ENCODE results near the gene KRTAP4-3. TPM values are rescaled to one million over a fixed set of nuclear protein-coding genes. Genes with fewer than 3 reads are reported as not detected.

The KRTAP4-3 gene
- total RNA-seq, 1 donor from 2014 or later: not detected

DNA sequence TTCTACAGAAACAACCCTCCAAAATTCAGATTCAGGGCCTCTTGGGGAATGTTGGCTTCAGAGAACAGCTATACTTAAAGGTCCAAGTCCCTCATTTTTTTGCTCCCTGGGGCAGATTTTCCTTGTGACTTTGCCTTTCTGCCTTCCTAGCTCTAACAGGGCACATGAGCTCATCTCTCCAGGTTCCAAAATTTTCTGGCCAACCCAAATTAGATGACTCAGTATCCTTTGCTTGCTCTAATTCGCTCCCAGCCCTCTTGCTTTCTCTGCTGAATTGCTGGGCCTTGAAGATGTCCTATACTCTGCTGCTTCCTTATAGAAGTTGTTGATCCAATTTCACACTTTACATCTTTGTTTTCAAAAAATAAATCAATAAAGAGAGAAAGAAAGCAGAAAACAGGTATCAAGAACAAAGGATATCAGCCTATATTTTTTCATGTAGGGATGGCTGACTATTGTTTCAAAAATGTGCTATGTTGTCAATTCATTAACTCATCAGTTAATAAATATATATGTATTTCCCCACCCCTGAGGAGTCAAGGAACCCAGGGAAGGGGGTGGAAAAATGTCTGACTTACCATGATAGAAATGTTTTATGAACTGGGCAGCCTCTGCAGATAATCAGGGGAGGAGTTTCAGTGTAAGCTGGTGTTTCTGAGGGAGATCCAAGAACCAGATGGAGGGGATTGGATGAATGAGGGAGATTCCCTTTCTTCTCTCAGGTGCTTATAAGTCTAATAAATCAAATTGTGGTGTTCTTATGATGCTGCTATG, 11.0 kb upstream of the KRTAP4-3 start:
- H3K27ac ChIP-seq (replicated peaks): no peak overlapping the region
- H3K27me3 ChIP-seq (ENCODE audit: low read depth): peaks cover 60% of the 10 kb centered on the region
- intact Hi-C loops (cut with micrococcal nuclease): no loop called here
- no peaks in the 10 kb centered on the region for H3K4me1 ChIP-seq
- H3K4me3 ChIP-seq: no peak overlapping the region
- DNase-seq: no peak
- H3K9me3 ChIP-seq (replicated peaks): no peaks in the 10 kb centered on the region
- TF ChIP-seq, protein P1, sequence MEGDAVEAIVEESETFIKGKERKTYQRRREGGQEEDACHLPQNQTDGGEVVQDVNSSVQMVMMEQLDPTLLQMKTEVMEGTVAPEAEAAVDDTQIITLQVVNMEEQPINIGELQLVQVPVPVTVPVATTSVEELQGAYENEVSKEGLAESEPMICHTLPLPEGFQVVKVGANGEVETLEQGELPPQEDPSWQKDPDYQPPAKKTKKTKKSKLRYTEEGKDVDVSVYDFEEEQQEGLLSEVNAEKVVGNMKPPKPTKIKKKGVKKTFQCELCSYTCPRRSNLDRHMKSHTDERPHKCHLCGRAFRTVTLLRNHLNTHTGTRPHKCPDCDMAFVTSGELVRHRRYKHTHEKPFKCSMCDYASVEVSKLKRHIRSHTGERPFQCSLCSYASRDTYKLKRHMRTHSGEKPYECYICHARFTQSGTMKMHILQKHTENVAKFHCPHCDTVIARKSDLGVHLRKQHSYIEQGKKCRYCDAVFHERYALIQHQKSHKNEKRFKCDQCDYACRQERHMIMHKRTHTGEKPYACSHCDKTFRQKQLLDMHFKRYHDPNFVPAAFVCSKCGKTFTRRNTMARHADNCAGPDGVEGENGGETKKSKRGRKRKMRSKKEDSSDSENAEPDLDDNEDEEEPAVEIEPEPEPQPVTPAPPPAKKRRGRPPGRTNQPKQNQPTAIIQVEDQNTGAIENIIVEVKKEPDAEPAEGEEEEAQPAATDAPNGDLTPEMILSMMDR (IDR thresholded peaks at IDR 0.05; ENCODE audit: borderline replicate concordance): no peak
- H3K36me3 ChIP-seq: no peaks in the 10 kb centered on the region

DNA sequence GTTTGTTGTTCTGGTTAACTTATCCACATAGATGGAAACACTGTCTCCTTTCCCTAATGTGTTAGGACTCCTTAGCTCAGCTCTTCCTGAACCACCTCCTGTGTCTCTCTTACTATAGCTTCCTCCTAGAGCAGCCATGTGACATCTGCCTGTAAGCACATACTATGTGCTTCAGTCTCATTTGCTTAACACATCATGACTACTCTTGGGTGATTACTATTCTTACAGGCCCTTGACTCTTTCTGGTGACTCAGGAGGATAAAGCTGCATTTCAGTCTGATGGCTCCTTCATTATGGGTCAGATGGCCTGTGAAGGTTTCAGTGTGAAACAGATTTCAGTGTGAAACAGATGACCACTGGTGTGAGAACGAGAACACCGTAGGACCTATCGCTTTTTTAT, 10.3 kb upstream of the KRTAP4-3 start:
- Histone ChIP-seq H3K9me3 (replicated peaks) (no peaks in the 10 kb centered on the region), H3K27me3 (ENCODE audit: low read depth) (peaks cover 63% of the 10 kb centered on the region), H3K4me1 (no peaks in the 10 kb centered on the region), H3K36me3 (no peaks in the 10 kb centered on the region), H3K4me3 (no peak overlapping the region), H3K27ac (replicated peaks) (no peak overlapping the region)
- intact Hi-C loops (cut with micrococcal nuclease): no loop called here
- DNase-seq: no peak
- TF ChIP-seq, protein P1 (IDR thresholded peaks at IDR 0.05; ENCODE audit: borderline replicate concordance): no peak

DNA sequence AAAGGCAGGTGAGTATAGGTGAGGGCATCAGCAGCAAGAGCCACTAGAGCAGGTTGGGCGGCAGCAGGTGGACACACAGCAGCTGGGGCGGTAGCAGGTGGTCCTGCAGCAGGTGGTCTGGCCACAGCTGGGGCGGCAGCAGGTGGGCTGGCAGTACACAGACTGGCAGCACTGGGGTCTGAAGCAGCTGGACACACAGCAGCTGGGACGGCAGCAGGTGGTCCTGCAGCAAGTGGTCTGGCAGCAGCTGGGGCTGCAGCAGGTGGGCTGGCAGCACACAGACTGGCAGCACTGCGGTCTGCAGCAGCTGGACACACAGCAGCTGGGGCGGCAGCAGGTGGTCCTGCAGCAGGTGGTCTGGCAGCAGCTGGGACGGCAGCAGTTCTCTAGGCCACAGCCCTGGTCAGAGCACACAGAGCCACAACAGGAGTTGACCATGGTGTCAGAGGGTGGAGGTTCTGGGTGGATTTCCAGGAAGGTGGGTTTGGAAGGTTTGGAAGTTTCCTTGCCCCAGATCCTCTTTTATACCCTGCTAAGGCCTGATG, 9.8 kb upstream of the KRTAP4-3 start, which contains the start of gene KRTAP4-2:
KRTAP4-2 (minus strand) TSS at position 495 of the 545 bp plus-strand sequence; CDS start at position 438, 57 bp downstream.
- H3K4me3 ChIP-seq: no peak within 1 kb of the TSS
- H3K27me3 ChIP-seq (ENCODE audit: low read depth): peaks cover 59% of the 10 kb centered on the region
- no peaks in the 10 kb centered on the region for H3K36me3 ChIP-seq
- TF ChIP-seq, protein P1 (IDR thresholded peaks at IDR 0.05; ENCODE audit: borderline replicate concordance): no peak
- H3K9me3 ChIP-seq (replicated peaks): no peaks in the 10 kb centered on the region
- intact Hi-C loops (cut with micrococcal nuclease): no loop called here
- DNase-seq: no peak
- no peak within 1 kb of the TSS for H3K27ac ChIP-seq (replicated peaks)
- H3K4me1 ChIP-seq: no peaks in the 10 kb centered on the region

DNA sequence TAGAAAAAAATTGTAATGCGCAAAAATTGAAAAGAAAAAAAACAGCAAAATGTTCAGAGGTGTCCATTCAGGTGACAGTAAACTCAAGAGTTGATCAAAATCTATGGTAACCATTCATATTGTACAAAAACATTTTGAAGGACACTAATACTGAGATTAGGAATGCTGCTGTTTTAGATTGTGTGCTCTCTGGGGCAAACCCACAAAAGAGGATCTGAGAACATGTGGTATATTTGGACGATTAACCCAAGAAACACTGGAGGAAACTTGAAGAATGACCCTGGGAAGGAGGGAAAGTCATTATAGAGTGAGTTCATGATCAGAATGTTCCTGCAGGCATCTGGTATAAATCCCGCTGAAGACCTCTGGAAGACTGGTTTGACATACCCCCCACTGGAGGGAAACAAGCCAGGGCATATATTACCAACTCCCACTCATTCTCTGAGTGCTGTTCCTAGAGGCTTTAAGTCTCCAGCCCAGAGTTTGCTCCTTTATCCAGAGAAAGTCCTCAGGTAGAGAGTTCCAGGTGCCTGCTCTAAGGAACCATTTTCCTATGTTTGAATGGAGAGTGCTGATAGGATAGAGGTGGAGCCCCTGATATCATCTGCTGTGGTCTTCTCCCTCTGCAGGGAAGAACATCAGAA, 8.8 kb upstream of the KRTAP4-3 start:
- no peak overlapping the region for H3K4me3 ChIP-seq
- H3K36me3 ChIP-seq: no peaks in the 10 kb centered on the region
- intact Hi-C loops (cut with micrococcal nuclease): no loop called here
- H3K27ac ChIP-seq (replicated peaks): no peak overlapping the region
- DNase-seq: no peak
- H3K4me1 ChIP-seq: no peaks in the 10 kb centered on the region
- no peaks in the 10 kb centered on the region for H3K9me3 ChIP-seq (replicated peaks)
- peaks cover 55% of the 10 kb centered on the region for H3K27me3 ChIP-seq (ENCODE audit: low read depth)
- TF ChIP-seq, protein P1 (IDR thresholded peaks at IDR 0.05; ENCODE audit: borderline replicate concordance): no peak

DNA sequence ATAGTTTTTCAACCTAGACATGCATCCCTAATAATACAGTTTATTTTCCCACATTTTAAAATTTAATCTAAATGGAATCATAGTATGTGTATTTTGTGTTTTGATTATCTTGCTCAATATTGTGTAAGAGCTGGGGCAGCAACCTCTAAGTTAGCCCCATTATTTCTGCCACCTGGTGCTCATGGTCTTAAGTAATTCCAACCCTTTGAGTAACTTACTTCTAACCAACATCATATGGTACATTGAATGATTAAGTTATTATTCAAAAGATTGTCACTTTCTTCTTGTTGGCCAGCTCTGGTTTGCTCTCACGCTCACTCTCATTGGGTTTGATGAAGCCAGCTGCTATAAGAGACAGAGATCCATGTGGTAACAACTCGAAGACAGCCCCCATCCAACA, 3.9 kb upstream of the KRTAP4-3 start:
- Histone ChIP-seq H3K36me3 (no peaks in the 10 kb centered on the region), H3K27me3 (ENCODE audit: low read depth) (peaks cover 45% of the 10 kb centered on the region), H3K27ac (replicated peaks) (no peak overlapping the region), H3K4me1 (no peaks in the 10 kb centered on the region), H3K9me3 (replicated peaks) (no peaks in the 10 kb centered on the region), H3K4me3 (no peak overlapping the region)
- DNase-seq: no peak
- TF ChIP-seq, protein P1 (IDR thresholded peaks at IDR 0.05; ENCODE audit: borderline replicate concordance): no peak
- intact Hi-C loops (cut with micrococcal nuclease): no loop called here

All from left ventricle myocardium inferior (tissue), 1 donor.